HG03432 (cell line): ENCODE measurements around the gene HTR1D.
"Not testable (repeated sequence)": the region's sequence is repeated elsewhere in the genome, so short reads cannot be mapped to it uniquely, and the experiment has no call there.

Source experiments
- ATAC-seq: cut with Tn5 transposase; IDR thresholded peaks from one replicate; pipeline ENCODE4 v1.9.1; 2021; ENCODE audit warnings: mild to moderate bottlenecking, moderate library complexity; ENCODE audit not compliant: unreplicated experiment

HTR1D gene

DNA sequence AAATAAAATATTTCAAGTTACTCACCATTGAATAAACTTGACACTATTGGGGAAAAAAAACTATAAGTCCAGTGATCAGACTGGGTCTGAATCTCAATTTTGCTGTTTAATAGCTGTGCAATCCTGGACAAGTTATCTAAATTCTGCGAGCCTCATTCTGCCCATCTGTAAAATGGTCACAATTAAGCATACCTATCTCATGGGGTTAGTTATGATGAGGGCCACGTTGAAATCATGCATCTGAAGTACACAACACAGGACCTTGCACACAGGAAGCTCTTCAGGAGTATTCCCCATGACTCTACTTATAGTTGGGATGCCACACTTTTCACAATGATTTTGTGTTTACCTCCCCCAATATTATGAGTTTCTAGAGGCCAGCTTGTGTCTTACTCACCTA, 3.8 kb upstream of the HTR1D start:
- ATAC-seq = no peak

DNA sequence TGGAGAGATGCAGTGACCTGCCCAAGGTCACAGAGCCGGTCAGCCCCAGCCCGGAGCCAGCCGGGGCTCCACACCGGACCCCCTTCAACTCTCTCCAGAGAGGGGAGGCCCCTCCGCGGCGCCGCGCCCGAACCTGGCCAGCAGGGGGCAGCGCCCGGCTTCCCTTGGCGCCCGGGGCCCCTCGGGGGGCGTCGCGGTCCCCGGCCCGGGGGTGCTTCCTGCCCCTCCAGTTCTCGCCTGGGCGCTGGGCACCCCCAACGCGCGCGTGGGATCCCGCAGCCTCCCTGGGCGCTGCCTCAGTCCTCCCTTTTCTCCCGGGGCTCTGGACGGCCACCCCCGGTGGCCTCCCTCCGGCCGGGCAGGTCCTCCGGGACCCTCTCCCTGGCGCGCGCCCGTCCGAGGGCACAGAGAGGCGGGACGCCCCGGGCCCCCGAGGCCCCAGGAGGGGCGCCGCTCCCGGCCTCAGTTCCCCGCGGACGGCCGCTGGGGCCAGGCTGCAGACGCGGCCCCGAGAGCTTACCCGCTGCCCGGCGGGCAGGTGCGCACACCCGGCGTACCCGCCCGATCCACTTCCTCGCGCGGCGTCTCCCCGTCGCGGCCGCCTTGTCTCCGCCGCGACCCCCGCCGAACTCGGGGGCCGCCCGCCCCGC, 406 bp downstream of the HTR1D start:
- ATAC-seq = no peak

DNA sequence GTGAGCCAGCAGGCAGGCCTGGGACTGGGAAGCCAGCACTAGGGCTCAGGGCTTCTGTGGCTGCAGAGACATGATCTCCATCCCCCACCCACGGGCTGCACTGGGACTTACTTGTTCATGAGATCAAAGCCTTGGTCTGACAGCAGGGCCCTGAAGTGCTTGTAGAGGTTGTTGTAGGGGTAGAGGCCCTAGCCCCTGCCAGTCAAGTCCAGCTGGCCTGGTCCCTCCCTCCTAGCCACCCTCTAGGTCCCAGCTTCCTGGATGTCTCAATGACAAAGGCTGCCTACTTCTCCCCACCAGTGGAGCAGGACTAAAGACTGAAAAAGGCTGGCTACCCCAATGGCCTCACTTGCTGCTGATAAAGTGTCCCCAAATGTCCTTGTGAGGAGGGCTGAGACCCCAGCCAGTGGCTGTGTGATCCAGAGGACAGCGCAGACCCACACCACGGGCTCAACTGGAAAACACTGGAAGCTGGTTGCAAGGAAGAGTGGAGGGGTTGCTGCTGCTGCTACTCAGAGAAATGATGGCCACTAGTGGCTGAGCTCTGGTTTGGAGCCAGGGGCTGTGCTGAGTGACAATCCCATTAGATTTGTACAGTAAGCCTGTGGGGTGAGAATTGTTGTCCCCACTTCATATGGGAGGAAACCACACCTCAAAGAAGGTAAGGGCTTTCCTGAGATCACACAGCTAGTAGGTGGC, 1.4 kb downstream of the HTR1D start:
- no peak for ATAC-seq

DNA sequence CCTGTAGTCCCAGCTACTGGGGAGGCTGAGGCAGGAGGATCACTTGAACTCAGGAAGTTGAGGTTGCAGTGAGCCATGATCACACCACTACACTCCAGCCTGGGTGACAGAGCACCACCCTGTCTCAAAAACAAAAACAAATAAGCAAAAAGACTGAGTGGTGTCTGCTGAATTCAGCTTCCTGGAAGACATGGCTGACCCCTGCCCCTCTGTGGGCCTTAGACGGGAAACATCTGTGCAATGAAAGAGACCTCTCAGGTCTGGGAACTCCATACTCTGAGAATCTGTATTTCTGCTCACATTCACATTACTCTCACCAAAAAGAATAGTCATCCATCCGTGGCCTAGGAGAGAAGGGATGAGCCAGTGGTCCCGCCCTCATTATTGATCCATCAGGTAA, 2.0 kb downstream of the HTR1D start:
- ATAC-seq = no peak

DNA sequence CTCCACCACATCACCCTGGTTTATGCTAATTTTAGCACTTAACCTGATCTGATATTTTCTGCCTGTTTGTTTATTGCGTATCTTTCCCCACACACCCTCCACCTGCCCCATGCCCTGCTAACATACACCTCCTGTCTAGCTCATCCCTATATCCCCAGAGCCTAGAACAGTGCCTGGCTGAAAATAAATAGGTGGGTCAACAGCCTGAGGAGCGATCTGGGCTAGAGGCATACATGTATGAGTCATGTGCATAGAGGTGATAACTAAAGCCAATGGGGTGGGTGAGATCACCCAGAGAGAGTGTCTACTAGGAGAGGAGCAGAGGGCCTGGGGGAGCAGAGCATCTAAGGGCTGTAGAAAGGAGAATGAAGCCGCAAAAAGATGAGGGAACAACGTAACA, 2.7 kb downstream of the HTR1D start:
- no peak for ATAC-seq

DNA sequence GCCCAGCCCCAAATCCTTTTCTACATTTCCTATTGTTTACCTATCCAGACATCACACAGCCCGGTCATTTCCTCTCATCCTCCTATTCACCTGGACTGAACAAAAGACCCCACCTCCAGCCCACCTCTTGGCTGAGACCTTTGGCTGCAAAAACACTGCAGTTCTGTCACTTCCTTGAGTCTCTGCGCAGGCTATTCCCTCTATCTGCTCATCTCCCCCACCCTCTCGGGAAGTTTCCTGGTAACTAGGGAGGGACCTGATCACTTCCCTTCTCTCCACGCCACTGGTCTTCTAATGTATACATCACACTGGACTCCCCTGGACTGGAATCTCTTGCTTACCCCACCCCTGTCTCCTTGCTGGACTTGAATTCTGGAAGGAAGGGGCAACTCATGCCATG, 5.3 kb downstream of the HTR1D start:
- no peak for ATAC-seq

DNA sequence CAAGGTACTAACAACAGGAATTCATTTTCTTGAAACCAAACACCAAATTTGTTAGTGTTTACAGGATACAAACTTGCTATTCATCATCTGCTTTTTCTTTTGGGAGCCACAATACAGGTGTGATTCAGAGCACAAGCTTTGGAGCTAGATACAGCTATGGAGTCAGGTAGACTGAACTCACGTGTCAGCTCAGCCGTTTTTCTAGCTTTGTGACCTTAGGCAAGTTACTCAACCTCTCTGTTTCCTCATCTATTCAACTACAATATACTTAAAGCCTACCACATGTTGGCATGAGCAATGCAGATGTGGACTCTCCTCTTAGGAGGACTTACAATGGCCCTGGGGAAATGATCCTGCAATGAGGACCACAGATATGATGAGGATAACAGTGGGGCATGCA, 6.3 kb downstream of the HTR1D start:
- ATAC-seq = no peak

DNA sequence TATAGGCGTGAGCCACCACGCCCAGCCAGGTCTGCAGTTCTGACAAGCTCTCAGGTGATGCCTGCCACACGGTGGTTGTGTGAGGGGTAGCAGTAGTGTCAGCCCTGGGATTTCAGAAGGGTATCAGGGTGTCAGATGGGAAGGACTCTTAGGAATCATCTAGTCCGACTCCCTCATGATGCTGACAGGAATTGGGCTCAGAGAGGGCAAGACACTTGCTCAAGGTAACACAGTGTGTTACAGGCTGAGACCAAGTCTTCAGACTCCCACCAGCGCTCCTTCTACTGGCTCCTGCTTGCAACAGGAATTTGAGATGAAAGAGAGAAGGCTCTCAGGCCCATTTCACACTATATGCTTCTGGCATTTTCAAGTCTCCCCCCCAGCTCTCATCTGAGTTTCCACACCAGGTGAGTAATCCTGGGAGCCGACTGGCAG, 6.9 kb downstream of the HTR1D start:
- no peak for ATAC-seq

DNA sequence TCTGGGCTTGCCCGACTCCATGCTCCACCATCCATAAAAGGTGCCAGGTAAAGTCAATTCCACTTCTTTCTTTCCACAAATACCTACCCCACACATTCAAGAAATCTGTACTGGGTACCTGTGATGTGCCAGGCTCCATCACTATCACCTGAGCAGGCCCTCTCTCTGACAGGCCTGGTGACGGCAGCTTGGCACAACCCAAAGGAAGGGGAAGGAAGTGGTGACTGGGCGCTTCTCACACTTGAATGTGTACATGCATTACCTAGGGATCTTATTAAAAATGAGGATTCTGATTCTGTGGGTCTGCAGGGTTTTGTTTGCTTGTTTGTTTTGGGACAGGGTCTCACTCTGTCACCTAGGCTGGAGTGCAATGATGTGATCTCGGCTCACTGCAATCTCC, 7.5 kb downstream of the HTR1D start:
- no peak for ATAC-seq

DNA sequence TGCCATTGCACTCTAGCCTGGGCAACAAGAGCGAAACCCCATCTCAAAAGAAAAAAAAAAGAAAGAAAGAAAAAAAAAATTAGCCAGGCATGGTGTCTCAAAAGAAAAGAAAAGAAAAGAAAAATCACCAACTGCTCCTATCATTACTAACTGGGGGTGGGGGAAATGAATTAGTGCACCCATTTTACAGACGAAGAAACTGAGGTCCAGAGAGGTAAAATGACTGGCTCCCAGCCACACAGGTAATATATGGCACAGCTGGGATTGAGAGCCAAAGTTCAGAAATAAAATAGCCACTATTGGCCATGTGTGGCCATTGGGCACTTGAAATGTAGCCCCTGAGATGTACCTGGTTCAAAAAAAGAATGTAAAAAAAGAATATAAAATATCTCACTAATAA, 8.8 kb downstream of the HTR1D start:
- no peak for ATAC-seq

DNA sequence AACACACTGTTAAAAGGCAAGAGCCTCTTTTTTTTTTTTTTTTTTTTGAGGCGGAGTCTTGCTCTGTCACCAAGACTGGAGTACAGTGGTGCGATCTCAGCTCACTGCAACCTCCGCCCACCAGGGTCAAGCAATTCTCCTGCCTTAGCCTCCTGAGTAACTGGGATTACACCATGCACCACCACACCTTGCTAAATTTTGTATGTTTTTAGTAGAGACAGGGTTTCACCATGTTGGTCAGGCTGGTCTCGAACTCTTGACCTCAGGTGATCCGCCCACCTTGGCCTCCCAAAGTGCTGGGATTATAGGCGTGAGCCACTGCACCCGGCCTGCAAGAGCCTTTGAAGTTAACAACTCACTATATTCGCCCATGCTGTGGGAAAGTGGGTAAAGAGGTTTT, 9.6 kb downstream of the HTR1D start:
- not testable (repeated sequence) for ATAC-seq

DNA sequence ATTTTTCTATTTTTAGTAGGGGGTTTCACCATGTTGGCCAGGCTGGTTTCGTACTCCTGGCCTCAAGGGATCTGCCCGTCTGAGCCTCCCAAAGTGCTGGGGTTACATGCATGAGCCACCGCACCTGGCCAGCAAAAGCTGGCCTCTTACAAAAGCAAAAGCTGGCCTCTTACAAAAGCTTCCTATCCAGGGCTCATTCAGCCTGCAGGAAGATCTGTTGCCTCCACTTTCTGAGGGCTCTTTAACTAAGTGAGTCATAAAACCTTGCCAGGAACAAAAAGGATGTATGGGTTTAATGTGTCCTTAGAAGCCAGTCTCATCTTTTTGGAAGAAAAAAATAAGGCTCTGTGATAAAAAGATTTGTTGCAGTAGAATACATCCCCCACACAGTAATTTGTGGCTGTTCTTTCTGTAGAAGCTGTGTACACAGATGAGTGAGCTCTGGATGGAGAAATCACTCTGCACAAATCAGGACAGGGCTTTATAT, 15.0 kb downstream of the HTR1D start:
- no peak for ATAC-seq

DNA sequence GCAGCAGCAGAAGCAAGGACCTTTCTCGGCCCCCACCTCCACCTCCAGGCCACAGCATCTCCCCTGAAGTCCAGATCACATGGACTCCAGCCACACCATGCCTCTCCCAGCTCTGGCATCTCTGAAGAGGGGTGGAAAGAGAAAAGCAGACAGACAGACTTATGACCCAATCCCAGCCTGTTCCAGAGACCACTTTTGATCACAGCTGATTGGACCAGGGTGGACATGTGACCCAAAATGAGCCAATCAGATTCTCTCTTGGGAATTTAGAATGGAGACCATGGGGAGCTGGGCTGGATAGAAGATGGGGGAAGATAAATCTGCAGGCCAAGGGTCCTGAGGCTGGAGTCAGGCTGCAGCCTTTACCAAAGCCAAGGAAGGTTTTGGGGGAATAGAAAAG, 16.4 kb downstream of the HTR1D start:
- no peak for ATAC-seq

DNA sequence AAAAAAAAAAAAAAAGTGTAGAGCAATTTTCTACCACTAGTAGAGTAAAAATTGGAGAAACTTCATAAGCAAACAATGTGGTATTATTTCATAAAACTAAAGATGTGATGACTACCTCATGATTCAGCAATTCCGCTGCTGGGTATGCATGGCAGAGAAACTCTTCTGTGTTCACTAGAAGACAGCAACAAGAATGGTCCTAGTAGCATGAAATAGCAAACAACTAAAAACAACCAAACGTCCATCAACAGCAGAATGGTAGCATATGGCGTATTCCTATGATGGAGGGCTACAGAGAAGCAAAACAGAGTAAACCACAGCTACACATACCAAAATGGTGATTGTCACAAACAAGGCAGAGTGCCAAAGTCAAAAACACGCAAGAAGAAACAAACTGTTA, 18.9 kb downstream of the HTR1D start:
- ATAC-seq = no peak

DNA sequence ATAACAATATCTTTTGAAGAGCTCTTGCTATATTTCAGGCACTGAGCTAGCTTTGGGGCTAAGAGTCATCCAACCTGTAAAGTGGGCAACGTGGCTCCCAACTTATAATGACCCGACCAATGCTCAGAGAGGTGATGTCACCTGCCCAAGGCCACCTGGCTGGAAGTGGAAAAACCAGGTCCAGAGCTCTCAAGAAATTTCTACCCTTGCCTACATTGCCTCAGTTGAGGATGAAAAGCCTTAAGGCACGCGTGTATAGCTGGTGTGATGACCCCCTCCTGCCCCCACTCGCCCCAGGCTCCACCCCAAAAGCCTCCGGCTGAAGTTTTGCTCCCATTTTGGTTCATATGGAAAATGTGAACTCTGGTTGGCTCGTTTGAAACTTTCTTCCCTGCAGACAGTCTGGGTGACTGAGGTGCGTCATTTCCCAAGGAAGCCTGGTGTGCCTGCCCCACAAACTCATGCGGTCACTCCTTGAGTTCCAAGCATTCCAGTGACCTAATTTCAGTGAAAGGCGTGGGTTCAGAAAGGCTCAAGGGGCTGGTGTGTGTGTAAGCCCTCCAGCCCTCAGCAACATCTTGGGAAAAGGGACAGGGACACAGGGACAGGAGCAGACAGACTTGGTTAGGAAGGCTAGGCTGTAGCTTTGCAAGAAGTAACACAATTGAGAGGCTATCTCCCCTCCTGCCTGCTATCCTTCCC, 20.5 kb downstream of the HTR1D start:
- no peak for ATAC-seq

DNA sequence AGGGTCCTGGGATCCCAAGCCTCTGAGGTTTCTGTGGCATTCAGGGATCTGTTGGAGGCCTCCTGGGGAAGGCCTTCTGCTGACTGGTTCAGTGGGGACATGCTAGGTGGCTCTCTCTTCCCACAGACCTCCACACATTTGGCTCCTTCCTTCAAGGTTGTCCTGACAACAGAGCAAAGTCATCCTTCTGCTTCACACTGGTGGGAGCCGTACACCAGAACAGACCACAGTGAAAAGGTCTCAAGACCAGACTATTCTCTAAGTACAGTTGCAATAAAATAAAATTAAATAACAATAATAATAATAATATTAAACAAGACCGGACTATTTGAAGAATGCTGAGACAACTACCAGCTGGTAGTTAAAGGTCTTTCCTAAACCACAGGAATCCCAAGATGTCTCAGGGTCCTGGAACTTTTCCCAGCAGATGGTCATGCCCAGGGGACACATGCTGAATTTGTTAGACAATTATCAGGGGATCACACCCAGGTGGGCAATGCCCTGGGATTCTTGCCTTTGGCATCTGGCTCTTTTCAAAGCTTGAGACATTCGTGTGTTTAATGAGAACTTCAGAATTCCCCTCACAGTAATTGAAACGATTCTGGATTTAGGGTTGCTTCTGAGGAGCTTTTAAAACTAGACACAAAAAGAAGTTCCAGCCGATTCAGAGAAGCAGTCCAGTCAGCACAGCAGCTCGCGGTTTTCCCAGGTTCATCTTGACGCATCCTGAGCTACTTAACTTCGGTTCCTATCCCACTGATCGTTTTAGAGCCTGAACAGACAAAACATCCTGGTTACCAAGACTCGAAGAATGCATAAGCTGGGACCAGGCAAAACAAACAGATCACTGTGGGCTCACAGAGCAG, 22.9 kb downstream of the HTR1D start:
- ATAC-seq = no peak

DNA sequence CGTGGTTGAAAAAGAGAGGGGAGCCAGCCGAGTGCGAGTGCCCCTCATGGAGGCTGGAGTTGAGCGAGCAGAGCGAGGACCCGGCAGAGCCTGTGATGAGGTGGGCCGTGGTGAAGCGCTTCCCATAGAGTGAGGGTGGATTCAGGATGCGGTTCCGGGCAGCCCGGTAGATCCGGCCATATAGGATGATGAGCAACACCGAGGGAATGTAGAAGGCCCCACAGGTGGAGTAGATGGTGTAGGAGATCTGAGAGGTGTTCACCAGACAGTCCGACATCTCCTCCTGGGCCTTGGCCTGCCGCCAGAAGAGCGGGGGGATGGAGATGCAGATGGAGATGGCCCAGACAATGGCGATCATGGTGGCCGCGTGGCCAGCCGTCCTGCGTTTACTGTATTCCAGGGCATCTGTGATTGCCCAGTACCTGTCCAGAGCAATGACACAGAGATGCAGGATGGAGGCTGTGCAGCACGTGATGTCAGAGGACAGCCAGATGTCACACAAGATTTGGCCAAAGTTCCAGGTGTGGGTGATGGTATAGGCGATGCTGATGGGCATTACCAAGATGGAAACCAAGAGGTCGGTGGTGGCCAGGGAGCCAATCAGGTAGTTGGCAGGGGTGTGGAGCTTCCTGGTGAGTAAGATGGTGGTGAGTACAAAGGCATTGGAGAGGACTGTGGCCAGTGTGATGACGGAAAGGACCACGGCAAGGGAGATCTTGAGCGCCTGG, 23.7 kb downstream of the HTR1D start:
- ATAC-seq = no peak

DNA sequence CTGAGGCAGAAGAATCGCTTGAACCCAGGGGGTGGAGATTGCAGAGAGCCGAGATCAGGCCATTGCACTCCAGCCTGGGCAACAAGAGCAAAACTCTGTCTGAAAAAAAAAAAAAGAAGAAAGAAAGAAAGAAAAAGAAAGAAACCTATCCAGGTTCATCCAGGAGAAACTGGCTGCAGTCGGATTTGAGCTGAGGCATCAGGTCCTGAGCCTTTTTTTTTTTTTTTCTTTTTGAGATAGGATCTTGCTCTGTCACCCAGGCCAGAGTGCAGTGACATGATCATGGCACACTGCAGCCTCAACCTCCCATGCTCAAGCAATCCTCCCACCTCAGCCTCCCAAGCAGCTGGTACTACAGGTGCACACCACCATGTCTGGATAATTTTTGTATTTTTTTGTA, 26.1 kb downstream of the HTR1D start:
- ATAC-seq = no peak

DNA sequence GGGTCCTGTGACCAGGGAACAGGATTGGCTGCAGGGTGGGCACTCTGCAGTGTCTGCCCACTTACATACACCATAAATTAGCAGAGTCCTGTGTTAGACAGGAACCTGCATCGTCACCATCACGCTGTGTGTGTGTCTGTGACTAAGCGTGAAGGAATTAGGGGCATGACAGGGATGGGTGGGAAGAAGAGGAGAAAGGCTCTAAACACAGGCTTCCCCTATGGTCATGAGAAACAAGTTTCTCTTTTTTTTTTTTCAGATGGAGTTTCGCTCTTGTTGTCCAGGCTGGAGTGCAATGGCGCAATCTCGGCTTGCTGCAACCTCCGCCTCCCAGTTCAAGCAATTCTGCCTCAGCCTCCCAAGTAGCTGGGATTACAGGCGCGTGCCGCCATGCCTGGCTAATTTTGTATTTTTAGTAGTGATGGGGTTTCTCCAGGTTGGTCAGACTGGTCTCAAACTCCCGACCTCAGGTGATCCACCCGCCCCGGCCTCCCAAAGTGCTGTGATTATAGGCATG, 28.3 kb downstream of the HTR1D start:
- not testable (repeated sequence) for ATAC-seq

DNA sequence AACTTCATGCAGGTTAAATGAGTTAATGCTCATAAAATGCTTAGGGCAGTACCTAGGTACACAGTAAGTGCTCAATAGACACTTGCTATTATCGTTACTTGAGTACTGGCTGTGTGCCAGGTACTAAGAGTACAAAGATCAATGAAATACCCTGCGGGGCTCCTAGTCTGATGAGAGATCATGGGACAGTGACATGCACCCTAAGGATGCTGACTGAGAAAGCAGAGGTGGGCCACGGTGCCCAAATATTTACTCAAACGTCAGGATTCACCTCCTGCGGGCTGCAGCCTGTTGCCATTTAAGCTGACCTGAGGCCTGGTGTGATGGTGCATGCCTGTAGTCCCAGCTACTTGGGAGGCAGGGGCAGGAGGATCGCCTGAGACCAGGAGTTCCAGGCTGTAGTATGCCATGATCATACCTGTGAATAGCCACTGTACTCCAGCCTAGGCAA, 28.8 kb downstream of the HTR1D start:
- ATAC-seq = no peak
